HG02870 (cell line): ENCODE measurements around the gene COMMD10.
A peak's percentile ranks its signal among the peaks of the same experiment; 100 is the strongest.
"Not testable (repeated sequence)": the region's sequence is repeated elsewhere in the genome, so short reads cannot be mapped to it uniquely, and the experiment has no call there.

ENCODE experiments used
- ATAC-seq: cut with Tn5 transposase; IDR thresholded peaks from one replicate; pipeline ENCODE4 v1.9.1; 2021; ENCODE audit warnings: mild to moderate bottlenecking, moderate library complexity; ENCODE audit not compliant: unreplicated experiment

The COMMD10 gene

DNA sequence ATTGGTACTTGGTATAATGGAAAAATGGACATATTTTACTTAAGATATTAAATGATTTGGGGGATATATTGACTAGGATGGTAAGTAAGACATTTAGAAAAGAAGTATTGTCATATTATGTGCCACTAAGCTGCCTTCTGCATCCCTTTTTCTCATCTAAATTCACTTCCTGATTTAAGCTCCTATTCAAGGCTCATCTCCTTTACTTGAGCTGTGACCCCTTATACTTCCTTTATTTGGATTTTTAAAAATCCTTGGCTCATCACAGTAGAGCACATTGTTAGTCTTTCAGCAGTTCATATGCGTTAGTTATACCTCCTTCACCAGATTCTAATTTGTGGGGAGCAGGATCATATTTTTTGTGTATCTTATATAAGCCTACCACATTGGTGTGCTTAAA, 6.6 kb downstream of the COMMD10 start:
- no peak for ATAC-seq

- ATAC-seq: no peak
Measured at GRCh38 chr5:116097301-116097700, 12.5 kb downstream of the COMMD10 start.

DNA sequence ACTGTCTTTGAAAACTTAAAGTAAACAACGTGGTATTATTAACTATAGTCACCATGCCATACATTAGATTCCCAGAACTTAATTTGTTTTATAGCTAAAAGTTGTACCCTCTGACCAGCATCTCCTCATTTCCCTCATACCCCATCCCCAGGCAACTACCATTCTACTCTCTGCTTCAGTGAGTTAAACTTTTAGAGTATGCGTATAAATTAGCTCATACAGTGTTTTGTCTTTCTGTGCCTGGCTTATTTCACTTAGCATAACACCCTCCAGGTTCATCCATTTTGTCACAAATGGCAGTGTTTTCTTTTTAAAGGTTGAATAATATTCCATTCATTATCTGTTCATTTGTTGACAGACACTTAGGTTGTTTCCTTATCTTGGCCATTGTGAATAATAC, 14.2 kb downstream of the COMMD10 start:
- no peak for ATAC-seq

GRCh38 chr5:116104941-116105340, 20.1 kb downstream of the COMMD10 start:
- ATAC-seq: not testable (repeated sequence)

DNA sequence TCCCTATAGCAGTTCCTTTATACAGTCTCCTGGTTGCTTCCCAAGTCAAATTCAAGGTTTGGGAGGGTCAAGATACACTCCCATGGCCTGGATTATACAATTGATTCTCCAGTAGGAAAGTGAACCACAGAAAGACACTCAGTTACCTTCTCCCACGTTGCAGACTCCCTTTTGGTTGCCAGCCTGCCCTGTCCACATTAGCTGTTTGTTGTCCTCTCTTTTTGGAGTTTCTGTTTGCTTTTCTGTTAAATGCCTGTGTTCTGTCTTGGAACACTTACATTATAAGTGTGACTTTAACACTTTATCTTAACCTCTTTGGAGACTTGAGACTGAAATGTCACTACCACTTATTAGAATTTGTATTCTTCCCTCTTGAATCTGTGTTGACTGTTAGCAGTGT, 30.3 kb downstream of the COMMD10 start:
- ATAC-seq: no peak

DNA sequence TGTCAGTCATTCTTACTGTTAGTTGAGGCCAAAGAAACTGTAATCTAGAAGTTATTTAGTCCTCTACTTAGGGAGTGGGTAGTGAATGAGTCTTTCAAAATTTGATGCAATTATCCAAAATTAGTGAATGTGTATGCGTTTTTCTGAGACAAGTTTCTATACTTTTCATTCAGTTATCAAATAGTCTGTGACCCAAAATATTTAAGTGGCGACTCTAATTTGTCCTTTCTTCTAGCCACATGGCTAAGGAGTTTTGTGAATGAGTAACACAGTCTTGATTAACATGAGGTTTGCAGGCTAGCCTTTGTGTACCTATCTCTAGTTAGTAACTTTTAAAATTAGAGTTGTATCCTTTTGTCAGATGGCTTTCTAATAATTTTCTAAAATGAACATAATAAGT, 45.6 kb downstream of the COMMD10 start:
- no peak for ATAC-seq

GRCh38 chr5:116130976-116131375, 46.2 kb downstream of the COMMD10 start:
- no peak for ATAC-seq

GRCh38 chr5:116133281-116133680, 48.5 kb downstream of the COMMD10 start:
- ATAC-seq: no peak

DNA sequence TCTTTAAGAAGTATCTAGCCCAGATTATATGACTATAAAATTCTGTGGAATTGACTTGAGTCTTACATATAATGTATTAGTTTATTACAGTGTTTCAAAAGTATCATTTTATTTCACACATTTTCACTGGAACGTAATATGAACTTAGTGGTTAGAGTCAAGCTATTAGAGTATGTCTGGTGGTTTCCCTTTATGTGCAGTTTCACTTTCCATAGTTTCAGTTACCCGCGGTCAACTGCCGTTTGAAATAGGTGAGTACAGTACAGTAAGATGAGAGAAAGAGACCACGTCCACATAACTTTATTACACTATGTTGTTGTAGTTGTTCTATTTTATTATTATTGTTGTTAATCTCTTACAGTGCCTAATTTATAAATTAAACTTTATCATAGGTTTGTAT, 50.5 kb downstream of the COMMD10 start:
- ATAC-seq: peak; percentile 99

DNA sequence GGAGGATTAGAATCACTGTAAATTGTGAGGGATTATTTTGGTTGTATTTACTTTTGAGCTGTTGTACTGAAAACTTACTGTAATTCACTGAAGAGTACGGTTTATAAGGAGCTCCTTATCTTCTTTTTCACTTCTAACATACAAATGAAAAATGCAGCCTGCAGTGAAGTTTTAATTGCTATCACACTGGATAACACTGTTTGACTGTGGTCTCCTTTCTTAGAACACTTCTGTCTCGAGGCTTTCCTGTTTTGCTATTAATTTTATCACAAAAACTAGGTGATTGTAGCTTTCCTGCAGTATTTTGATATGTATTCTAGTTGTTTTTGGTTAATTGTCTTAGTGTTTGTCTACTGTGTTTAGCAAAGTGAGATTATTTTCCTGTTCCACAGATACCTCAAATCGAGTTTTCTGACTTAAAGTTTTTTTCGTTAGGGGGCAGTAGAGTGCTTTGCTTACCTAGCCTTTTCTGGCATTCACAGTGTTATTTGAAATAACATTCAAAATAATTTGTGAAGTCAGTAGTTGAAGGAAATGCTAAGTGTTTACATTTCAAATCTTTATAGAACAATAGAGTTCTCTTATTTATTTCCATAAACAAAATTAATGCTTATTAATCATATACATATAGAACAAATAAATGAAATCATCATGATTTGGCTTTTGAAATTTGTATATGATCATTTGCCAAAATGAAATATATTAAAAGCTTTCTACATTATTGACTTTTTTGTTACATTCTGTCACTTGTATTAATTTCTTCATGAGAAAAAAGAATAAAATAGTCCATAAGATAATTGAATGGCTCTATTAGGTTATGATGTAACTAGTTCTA, 52.9 kb downstream of the COMMD10 start:
- ATAC-seq: peak; percentile 31

- no peak for ATAC-seq
Measured at GRCh38 chr5:116142495-116142894, 57.7 kb downstream of the COMMD10 start.

DNA sequence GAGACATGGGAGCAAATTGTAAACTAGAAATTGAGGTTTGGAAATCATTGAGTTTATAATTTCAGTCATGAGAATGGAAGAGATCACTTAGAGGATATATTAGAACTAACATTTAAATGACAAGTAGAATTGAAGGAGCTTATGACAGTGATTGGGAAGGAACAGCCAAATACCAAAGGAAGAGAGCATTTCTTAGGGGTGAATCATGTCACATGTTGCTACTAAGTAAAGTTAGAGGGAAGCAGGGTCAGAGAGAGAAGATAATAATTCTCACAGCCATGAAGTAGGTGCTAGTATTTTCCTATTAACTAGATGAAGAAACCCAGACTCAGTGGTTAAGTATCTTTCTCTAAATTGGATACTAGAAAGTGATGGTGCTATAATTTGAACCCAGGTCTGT, 59.3 kb downstream of the COMMD10 start:
- no peak for ATAC-seq

DNA sequence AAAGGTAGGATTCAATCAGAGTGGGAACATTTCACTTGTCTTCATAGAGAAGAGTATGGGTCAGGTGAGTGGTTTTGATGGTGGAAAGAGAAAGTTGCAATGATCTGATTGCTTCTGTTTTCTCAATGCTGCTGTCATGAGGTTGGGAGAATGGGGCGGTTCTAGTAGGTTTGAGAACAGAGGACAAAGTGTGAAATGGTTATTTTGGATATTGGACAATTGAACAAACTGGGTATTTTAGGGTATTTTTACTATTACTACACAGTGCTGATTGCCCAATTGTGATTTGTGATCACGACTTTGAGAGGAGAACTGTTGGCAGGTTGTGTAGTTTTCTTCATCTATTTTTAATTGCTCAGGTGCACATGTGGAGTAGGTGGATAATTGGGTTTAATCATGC, 60.2 kb downstream of the COMMD10 start:
- ATAC-seq: no peak

DNA sequence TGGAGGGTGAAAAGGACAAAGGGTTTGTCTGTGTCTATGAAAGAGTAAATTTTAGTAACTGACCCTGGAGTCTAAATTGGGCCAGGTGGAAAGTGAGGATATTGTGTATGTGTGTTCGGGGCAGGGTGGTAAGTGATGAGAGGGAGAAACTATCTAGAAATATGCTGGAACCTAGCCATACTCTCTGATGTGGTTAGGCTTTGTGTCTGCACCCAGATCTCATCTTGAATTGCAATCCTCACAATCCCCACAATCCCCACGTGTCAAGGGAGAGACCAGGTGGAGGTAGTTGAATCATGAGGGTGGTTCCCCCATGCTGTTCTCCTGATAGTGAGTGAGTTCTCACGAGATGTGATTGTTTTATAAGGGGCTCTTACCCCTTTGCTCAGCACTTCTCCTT, 60.6 kb downstream of the COMMD10 start:
- ATAC-seq: no peak

DNA sequence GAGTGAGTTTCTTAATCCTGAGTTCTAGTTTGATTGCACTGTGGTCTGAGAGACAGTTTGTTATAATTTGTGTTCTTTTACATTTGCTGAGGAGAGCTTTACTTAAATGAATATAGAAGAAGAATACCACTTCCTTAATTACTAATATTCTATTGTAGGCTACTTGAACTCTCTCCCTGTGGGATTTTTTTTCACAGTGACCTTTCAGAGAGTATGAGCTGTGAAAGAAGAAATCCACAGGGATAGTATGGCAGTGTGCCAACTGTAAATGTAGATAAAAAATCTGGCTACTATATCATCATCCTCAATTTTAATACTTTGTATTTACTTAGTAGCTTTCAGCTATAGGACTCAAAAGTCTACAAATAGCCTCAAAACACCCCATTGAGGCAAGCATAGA, 67.3 kb downstream of the COMMD10 start:
- no peak for ATAC-seq

DNA sequence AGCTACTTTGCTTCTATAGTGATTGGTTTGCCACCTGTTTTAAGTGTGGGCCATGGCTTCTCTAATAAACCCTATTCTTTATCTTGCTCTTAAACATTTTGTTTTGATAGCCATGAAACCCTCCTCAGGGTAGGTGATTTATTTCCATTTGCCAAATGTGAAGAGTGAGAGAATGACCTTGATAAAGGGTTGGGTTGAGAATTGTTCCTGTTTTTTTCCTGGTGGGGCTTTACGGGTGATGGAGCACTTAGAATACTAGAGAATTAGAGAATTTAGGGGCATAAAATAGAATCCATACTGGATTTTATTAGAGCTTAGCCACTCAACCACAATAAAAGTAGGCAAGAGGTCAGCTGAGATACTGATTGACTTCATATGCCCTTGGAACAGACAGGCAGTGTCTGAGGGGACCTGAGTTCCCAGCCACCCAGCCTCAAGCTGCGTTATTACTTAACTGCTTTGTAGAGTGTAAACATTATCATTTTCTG, 68.9 kb downstream of the COMMD10 start:
- no peak for ATAC-seq

GRCh38 chr5:116154252-116154651, 69.4 kb downstream of the COMMD10 start:
- no peak for ATAC-seq

- no peak for ATAC-seq
Measured at GRCh38 chr5:116154931-116155330, 70.1 kb downstream of the COMMD10 start.

- no peak for ATAC-seq
Measured at GRCh38 chr5:116157902-116158301, 73.1 kb downstream of the COMMD10 start.

DNA sequence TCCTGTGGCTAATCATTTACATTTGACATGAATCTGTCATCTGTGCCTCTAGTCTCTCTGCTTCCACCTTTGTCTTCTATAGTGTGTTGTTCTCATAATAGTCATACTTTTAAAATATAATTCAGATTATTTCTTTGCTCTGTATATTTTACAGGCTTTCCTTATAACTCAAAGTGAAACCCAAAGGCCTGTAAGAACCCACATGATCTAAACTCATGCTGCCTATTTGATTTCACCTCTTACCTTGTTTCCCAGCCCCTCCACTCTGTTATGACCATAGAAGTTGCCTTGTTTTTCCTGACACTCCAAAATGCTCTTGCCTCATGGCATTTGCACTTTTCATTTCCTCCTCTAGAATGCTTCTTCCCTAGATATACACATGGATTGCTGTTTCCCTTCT, 74.2 kb downstream of the COMMD10 start:
- no peak for ATAC-seq

DNA sequence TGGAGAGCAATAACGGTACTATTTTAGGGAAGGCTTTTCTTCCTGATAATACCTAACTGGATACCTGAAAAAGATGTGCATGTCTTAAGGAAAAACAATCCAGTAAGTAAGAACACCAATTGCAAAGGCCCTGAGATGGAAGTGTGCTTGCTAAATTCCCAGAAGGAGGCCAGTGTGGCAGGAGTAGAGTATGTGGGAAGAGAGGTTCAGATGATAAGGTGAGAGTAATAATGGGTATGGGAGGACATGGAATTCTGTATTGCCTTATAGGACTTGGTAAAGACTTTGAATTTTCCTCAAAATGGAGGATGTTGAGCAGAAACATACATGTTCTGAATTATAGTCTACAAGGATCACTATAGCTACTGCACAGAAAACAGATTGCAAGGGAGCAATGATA, 89.3 kb downstream of the COMMD10 start:
- no peak for ATAC-seq

GRCh38 chr5:116176121-116176520, 91.3 kb downstream of the COMMD10 start:
- ATAC-seq: no peak

GRCh38 chr5:116178925-116179324, 94.1 kb downstream of the COMMD10 start:
- ATAC-seq: no peak
